HEK293 (cell line): Measurements from ENCODE around the gene TRIM2.

ENCODE experiments used
- CTCF ChIA-PET: fragments of 350-600 bp; formaldehyde crosslinking; extraction: SDS; loops from one replicate; lab custom pipeline; 2021; ENCODE audit warnings: antibody characterized with exemption; lab: Yijun Ruan, JAX
- POLR2A ChIA-PET: fragments of 300-600 bp; formaldehyde crosslinking; extraction: SDS; loops from one replicate; lab custom pipeline; 2020; ENCODE audit warnings: antibody characterized with exemption, inconsistent platforms; lab: Yijun Ruan, JAX
- H3K27ac ChIP-seq: fragments of 200-500 bp; sonication (Bioruptor generic); 2 replicates; pipeline ENCODE4 v1.5.1; 2014; ENCODE audit warnings: low read depth, low read length, control low read depth, inconsistent platforms; ENCODE audit errors: extremely low read depth
- H3K36me3 ChIP-seq, 2 experiments: fragments of 200-500 bp in 1 of 2; sonication (Bioruptor generic) in 1 of 2; 1 replicate in 1 of 2; 2 replicates in 1 of 2; pipeline ENCODE4 v1.5.1; 2014 to 2017; ENCODE audit warnings: inconsistent platforms in 2 of 2, low read length in 2 of 2; ENCODE audit not compliant: control insufficient read depth in 2 of 2, insufficient read depth in 1 of 2
- H3K4me1 ChIP-seq: fragments of 200-500 bp; sonication (Bioruptor generic); 2 replicates; pipeline ENCODE4 v1.5.1; 2014; ENCODE audit warnings: mild to moderate bottlenecking, low read length, inconsistent platforms; ENCODE audit not compliant: control insufficient read depth, insufficient read depth
- H3K4me3 ChIP-seq: 2 replicates; pipeline ENCODE4 v1.5.1; 2011; ENCODE audit warnings: low read depth, mild to moderate bottlenecking, control low read depth, low read length, moderate library complexity
- H3K9me3 ChIP-seq: fragments of 200-500 bp; sonication (Bioruptor generic); 2 replicates; pipeline ENCODE4 v1.5.1; 2014; ENCODE audit warnings: low read depth, low read length, inconsistent platforms; ENCODE audit not compliant: control insufficient read depth, insufficient read depth
- KLF16 ChIP-seq: fragments of 450-650 bp; formaldehyde crosslinking; IDR thresholded peaks from 2 replicates; pipeline ENCODE4 v1.5.1; 2017; ENCODE audit warnings: missing biosample characterization, missing genetic modification characterization
- KLF7 ChIP-seq: fragments of 450-650 bp; formaldehyde crosslinking; IDR thresholded peaks from 2 replicates; pipeline ENCODE4 v1.5.1; 2016; ENCODE audit warnings: missing biosample characterization, missing genetic modification characterization, borderline replicate concordance
- SCRT1 ChIP-seq: fragments of 450-650 bp; formaldehyde crosslinking; IDR thresholded peaks from 2 replicates; pipeline ENCODE4 v1.5.1; 2016; ENCODE audit warnings: missing biosample characterization, missing genetic modification characterization, borderline replicate concordance
- YY2 ChIP-seq: fragments of 450-650 bp; formaldehyde crosslinking; IDR thresholded peaks from 2 replicates; pipeline ENCODE4 v1.5.1; 2016; ENCODE audit warnings: missing biosample characterization, missing genetic modification characterization
- ZBTB1 ChIP-seq: fragments of 450-650 bp; formaldehyde crosslinking; IDR thresholded peaks from 2 replicates; pipeline ENCODE4 v1.5.1; 2016; ENCODE audit warnings: missing biosample characterization, missing genetic modification characterization
- ZBTB20 ChIP-seq: fragments of 450-650 bp; formaldehyde crosslinking; IDR thresholded peaks from 2 replicates; pipeline ENCODE4 v1.5.1; 2016; ENCODE audit warnings: missing biosample characterization, missing genetic modification characterization
- ZNF211 ChIP-seq: fragments of 450-650 bp; formaldehyde crosslinking; IDR thresholded peaks from 2 replicates; pipeline ENCODE4 v1.5.1; 2016; ENCODE audit warnings: low read depth, missing biosample characterization, missing genetic modification characterization
- ZNF23 ChIP-seq: fragments of 450-650 bp; formaldehyde crosslinking; IDR thresholded peaks from 2 replicates; pipeline ENCODE4 v1.5.1; 2016; ENCODE audit warnings: missing biosample characterization, missing genetic modification characterization, borderline replicate concordance
- ZNF248 ChIP-seq: fragments of 450-650 bp; formaldehyde crosslinking; IDR thresholded peaks from 2 replicates; pipeline ENCODE4 v1.5.1; 2017; ENCODE audit warnings: missing biosample characterization, missing genetic modification characterization
- ZNF274 ChIP-seq, 2 experiments: fragments of 200-500 bp in 1 of 2; fragments of 450-650 bp in 1 of 2; sonication (Bioruptor generic) in 1 of 2; formaldehyde crosslinking in 1 of 2; IDR thresholded peaks; 2 replicates each; pipeline versions ENCODE4 v1.5.1 to v1.6.1; 2014 to 2016; ENCODE audit warnings: borderline replicate concordance in 1 of 2, inconsistent platforms in 1 of 2, low read length in 1 of 2, missing biosample characterization in 1 of 2, missing genetic modification characterization in 1 of 2
- ZNF280D ChIP-seq: fragments of 450-650 bp; formaldehyde crosslinking; IDR thresholded peaks from 2 replicates; pipeline ENCODE4 v1.5.1; 2016; ENCODE audit warnings: missing biosample characterization, missing genetic modification characterization
- ZNF292 ChIP-seq: fragments of 450-650 bp; formaldehyde crosslinking; IDR thresholded peaks from 2 replicates; pipeline ENCODE4 v1.5.1; 2016; ENCODE audit warnings: low read depth, missing biosample characterization, missing genetic modification characterization, borderline replicate concordance
- ZNF426 ChIP-seq: fragments of 450-650 bp; formaldehyde crosslinking; IDR thresholded peaks from 2 replicates; pipeline ENCODE4 v1.5.1; 2017; ENCODE audit warnings: missing biosample characterization, missing genetic modification characterization, mild to moderate bottlenecking, inconsistent platforms, moderate library complexity
- ZNF600 ChIP-seq: fragments of 450-650 bp; formaldehyde crosslinking; IDR thresholded peaks from 2 replicates; pipeline ENCODE4 v1.5.1; 2016; ENCODE audit warnings: missing biosample characterization, missing genetic modification characterization
- ZNF692 ChIP-seq: fragments of 450-650 bp; formaldehyde crosslinking; IDR thresholded peaks from 2 replicates; pipeline ENCODE4 v1.5.1; 2016; ENCODE audit warnings: missing biosample characterization, missing genetic modification characterization
- ZNF843 ChIP-seq: fragments of 450-650 bp; formaldehyde crosslinking; IDR thresholded peaks from 2 replicates; pipeline ENCODE4 v1.5.1; 2016; ENCODE audit warnings: missing biosample characterization, missing genetic modification characterization
- ZSCAN4 ChIP-seq: fragments of 450-650 bp; formaldehyde crosslinking; IDR thresholded peaks from 2 replicates; pipeline ENCODE4 v1.5.1; 2017; ENCODE audit warnings: missing biosample characterization, missing genetic modification characterization

TRIM2 gene

GRCh38 chr4:153222707-153223426, 18.6 kb downstream of the TRIM2 start (continued):
- TF ChIP-seq ZBTB20 (tag by site-specific recombination) (peak; percentile 79), KLF7 (no peak), ZNF843 (tag by site-specific recombination) (no peak), ZNF280D (tag by site-specific recombination) (no peak), ZNF23 (tag by site-specific recombination) (no peak)

GRCh38 chr4:153223427-153223801, 19.2 kb downstream of the TRIM2 start:
- peak overlapping the region; percentile 61 for H3K4me3 ChIP-seq
- CTCF ChIA-PET, result interaction anchor here (0.7 to 2.2 kb wide), 5 partner anchors 9 to 527 kb away, joined by 3 to 8 read pairs (median 5); no protein-coding TSS in a partner anchor
- TF ChIP-seq ZNF274 (IDR thresholded peaks at IDR 0.05; ENCODE audit: low read length), result no peak
- no peak for TF ChIP-seq ZNF274 (tag by site-specific recombination; IDR thresholded peaks at IDR 0.05; ENCODE audit: borderline replicate concordance)
- TF ChIP-seq ZNF292 (tag by site-specific recombination), result no peak
- no peak for TF ChIP-seq ZNF600 (tag by site-specific recombination)
- TF ChIP-seq ZBTB1 (tag by site-specific recombination), result no peak
- TF ChIP-seq ZNF248 (tag by site-specific recombination), result no peak
- TF ChIP-seq ZSCAN4, result no peak
- no peak for TF ChIP-seq KLF16 (tag by site-specific recombination)
- TF ChIP-seq ZNF211, result no peak
- TF ChIP-seq ZNF426 (tag by site-specific recombination), result no peak
- no peak for TF ChIP-seq YY2
- no peak for TF ChIP-seq ZNF692 (tag by site-specific recombination)
- no peak for TF ChIP-seq SCRT1 (tag by site-specific recombination)
- H3K36me3 ChIP-seq, result peaks cover 0 to 3% of the 10 kb centered on the region in 2 experiments; a peak in 2 of 3 replicates
- peaks cover 38% of the 10 kb centered on the region for H3K4me1 ChIP-seq
- H3K9me3 ChIP-seq, result no peaks in the 10 kb centered on the region
- POLR2A ChIA-PET, result interaction anchor here (1.0 to 2.5 kb wide), 4 partner anchors 19 to 81 kb away, joined by 3 to 12 read pairs (median 4); partner anchors contain the start of gene TRIM2
- H3K27ac ChIP-seq, result peak overlapping the region; percentile 95
